Muscle of back (tissue), 11 donors: ENCODE data around the gene GNAT1. TPM values are rescaled to one million over a fixed set of nuclear protein-coding genes. Genes with fewer than 3 reads are reported as not detected.
"Not testable (repeated sequence)": the region's sequence is repeated elsewhere in the genome, so short reads cannot be mapped to it uniquely, and the experiment has no call there.

ENCODE experiments used
- DNase-seq, 3 donors: peaks; one replicate each; pipeline versions ENCODE4 v3.0.0 to v3.0.0-alpha.2; 2013
- polyA plus RNA-seq, 10 donors: library from polyadenylated mRNA; unstranded; fragments of 120-200 nt; gene quantifications; one replicate each; pipeline ENCODE4 v1.2.1, GENCODE V29; 2013; ENCODE audit not compliant: insufficient read length in 10 of 10

The GNAT1 gene
- polyA plus RNA-seq, 10 donors: 0.31 TPM; not detected in 9

DNA sequence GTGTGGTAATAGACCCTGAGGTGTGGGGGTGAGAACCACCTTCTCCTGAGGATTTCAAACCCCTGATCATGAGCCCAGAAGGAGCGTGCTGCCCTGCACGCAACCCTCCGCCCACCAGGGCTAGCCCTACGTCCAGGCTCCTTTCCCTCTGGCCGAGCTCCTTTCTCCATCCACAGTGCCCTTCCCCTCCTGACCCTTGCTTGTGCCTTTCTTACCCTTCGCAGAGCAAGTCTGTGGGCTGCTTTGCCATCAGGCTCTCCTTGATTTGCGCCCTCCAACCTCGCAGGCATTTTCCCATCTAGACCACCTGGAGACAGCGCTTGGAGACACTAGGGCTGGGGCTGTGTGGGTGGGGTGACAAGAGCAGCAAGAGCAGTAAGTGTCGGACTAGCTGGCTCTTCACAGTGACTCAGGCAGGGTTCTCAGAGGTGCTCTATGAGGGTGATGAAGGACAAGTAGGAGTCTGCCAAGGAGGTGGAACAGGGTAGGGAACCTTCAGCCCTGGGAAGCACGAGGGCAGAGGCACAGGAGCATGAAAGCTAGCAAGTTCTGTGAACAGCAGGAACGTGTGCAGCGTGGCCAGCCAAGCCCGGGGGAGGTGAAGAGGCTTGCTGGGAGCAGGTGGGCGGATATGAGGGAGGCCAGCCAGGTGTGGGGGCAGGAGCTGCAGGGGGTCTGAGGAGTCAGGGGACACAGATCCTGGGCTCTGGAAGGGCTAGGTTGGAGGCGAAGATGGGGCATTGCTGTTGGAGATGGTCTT lies 11.1 kb downstream of the GNAT1 start:
- no peak for DNase-seq

DNA sequence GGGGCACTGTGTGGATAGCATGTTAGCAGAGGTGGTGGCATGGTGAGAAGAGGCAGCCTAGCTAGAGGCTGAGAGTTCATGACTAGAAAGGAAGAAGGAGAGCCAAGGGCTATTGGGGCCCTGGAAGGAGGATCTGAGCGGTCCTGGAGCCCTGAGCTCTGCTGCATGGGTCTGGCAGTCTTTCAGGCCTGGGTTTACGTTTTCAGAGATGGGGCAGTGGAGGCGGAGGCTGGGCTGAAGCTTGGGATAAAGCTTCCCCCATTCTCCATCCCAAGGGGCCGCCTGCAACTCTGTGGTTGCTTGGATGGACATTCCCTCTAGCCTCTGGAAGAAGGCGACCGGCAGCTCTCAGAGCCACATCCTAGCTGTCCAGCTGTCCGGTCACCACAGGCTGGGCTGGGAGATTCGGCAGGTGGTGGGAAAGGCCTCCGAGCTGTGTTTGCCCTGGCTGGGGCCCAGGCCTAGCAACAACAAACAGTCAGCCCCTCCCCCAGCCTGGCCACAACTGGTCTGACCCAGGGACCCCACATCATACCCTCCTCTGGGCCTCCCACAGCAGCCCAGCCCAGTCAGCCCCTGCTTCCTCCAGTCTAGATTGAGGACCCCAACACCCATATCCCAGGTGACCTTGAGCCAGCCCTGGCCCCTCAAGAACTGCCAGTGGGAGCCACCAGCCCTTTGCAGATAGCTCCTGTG lies 11.9 kb downstream of the GNAT1 start:
- peak in 1 of 3 donors; percentile 41 for DNase-seq

DNA sequence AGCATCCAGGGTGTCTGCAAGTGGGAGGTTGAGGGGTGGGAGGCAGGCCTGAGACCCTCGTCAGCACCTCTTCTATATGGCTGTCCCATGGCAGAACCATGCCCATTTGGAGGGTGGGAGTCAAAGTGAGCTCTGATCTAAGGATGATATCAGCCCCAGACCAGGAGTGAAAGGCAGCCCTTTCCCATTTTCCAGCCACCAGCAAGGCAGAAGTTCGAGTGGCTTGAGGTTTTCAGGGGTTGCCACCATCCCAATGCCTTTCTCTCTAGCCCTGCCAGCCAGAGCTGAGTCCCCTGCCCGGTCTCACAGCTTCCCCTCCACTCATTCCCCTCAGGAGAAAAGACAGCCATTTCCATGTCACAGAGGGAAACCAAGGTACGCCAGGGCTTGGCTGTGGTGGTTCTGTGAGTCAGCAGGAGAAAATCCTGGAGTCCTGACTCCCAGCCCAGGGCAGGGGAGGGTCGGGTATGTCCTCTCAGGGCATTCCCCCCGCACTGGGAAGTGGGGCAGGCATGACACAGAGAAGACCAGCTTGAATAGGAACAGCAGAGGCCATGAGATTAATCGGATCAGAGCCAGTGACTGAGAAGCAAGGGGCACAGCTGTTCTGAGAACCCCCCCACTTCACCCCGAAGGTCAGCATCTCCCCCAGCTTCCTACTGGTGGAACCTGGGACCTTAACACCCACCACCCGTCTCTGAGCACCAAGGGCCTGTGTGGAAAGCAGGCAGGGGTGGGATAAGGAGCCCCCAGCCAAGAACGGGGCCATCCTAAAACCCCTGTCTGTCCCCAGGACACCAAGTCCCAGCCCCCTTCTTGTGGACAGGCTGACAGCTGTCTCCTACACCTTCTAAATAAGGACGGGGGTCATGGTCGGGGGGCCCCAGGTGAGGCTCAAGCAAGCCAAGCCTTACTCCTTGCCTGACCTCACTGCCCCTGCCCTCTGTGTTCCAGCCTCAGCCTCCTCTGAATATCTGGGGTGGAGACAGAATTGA lies 12.7 kb downstream of the GNAT1 start:
- DNase-seq: no peak

DNA sequence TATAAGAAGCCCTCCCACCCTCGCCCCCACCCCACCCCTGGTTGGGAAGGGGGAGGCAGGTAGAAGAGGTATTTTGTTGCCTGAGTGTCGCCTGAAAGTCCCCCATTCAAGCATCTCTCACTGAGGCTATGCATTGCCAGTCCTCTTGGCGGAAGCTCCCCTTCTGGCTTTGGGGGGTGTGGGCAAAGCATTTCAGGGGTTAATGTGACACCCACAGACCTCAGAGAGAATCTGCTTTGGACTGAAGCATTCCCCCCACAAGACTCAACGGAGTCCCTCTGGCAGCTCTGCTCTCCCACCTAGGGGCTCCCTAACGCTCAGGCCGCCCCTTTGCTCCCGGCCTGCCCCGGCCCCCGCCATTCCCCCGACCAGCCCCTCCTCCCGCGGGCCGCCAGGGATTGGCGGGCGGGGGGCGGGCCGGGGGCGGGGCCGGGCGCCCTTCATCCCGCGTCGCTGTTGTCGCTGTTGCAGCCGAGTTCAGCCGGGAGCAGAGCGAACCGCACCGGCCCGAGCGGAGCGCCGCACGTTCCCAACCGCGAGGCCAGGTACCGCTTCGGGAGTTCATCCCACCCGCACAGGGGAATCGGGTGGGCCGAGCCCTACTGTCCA lies 13.5 kb downstream of the GNAT1 start, which contains the start of gene SLC38A3:
Gene SLC38A3, plus strand, starts transcription at position 468 of the 609 bp plus-strand sequence. CDS start 8,929 bp downstream, outside the sequence.
- peak in 1 of 3 donors; percentile 58 for DNase-seq

DNA sequence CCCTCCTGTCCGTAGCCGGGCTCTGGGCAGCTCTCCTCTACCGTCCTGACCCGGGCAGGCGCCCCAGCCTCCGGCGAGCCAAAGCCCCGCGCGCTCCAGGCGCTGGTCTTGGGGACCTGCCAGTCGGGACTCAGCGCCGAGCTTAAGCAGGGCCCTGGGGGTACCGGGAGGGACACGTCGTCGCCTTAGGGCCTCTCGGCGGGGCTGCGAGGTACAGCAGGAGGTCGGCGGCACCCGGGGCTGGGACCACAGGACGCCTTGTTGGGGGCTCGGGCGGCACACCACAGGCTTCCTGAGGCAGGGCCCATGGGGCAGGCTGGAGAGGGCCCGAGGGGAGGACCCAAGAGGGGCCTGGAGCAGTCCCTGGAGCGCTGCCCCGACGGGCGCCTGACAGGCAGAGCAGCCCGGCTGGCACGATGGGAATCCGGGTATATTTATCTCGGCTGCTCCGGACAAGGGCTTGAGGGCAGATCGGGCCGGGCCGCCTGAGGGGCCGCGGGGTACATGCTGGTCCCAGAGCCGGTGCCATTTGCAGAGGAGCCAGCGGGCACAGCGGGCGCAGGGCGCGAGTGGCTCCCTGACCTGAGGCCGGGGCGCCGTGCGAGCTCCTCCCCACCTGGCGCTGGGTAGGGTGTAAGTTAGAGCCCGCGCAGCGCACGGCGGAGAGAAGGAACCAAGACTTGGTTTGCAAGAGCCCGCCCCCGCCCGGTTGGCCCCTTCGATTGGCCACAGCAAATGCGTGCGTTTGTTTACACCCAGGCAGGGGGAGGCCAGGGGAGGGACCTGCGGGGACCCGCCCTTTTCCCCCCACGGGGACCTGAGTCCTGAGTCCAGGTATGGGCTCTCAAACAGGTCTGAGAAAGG lies 14.2 kb downstream of the GNAT1 start:
- peak in 1 of 3 donors; percentile 42 for DNase-seq

DNA sequence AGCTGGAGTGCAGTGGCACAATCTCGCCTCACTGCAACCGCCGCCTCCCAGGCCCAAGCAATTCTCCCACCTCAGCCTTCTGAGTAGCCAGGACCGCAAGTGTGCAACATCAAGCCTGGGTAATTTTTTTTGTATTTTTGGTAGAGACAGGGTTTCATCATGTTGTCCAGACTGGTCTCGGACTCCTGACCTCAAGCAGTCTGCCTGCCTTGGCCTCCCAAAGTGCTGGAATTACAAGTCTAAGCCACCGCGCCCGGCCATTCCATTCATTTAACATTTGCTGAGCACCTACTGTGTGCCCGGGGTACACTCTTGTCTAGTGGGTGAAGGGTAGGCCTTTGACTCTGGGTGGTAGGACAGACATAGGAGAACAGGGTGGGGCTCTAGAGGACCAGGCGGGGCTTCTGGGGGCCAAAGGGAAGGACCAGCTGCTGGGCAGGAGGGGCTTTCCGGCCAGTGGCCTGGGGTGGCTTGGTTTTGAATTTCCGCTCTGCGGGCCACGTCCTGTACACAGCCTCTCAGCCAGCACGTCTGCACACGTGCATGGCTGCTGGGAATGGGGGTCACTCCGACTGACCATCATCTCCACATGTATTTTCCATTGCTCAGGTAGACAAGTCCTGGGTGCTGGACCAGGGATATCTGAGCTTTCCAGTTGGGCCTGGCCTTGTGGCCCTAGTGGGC lies 16.1 kb downstream of the GNAT1 start:
- DNase-seq: no peak

DNA sequence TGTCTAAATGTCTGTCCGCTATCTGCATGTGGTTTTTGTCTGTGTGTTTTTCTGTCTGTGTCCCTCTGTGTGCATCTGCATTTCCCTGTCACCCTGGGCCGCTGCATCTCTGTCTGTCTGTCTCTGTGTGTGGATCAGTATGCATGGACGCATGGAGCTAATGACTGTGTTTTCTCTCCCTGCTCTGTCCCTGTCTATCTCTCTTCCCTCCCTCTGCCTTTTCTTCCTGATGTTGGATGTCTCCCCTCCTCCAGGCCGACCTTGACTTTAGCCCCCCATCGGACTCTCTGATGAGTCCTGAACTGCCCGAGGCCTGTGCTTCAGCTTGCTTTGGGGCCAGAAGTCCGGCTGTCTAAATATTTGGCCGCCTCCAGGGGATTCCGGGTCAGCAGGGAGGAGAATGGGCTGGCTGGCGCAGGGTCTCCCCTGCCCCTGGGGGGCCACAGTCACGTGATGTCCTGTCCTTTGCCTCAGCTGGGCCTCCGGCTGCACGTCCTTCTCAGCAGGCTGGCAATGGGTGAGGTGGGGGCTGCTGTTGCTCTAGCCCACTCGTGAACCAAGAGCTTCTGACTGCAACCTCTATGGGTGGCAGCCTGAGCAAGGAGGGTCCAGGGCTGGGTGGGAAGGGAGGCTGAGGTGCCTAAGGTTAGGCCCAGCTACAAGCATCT lies 17.4 kb downstream of the GNAT1 start:
- DNase-seq: no peak

DNA sequence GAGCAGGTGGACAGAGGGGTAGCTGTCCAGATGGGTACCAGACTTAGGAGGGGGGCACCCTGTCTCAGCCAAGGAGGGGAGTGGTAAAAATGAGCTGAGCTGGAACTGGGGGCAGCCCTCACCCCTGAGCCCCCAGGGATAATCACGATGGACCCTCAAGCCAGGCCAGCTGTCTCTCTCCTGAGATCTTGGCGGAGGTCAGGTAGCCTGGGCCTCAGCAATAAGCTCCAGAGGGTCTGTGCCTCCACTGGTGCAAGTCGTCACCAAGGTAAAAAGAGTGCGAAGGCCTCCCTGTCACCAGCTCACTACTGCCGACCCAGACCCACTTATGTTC lies 18.7 kb downstream of the GNAT1 start:
- no peak for DNase-seq

DNA sequence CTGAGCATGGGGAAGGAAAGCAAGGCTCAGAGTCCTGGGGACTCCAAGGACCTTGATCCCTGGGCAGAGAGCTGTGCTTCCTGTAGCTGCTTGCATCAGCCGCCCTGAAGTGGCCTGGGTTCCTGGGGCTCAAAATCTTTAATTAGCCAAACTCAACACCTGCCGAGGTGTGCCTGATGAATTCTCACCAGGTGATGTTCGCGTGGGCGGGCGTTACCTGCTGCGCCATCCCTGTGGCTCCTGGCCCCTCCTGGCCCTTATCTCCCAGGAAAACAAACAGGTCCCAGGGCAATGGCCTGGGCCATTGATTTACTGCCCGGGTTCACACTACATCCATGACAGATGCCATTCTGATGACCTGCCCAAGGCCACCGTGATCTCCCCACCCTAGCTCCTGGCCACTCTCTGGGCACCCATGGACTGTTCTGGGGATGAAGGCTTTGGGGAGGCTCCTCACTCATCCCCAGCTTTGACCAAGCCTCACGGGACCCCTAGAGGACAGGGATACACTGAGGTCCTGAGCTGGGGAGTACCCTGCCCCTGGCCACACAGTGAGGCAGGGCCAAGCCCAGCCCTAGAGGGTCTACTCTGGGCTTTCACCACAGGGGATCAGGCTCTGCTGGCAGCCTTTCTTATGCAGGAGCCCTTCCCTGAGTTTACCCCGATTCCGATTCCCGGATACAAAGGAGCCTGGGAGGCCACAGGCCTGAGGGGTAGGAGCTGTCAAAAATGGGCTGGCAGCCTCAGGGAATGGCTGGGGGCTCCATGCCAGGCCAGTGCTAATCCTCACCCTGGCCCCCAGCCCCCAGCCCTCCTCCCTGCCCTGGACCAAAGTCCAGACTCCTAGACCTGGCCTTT lies 19.3 kb downstream of the GNAT1 start:
- DNase-seq: no peak

DNA sequence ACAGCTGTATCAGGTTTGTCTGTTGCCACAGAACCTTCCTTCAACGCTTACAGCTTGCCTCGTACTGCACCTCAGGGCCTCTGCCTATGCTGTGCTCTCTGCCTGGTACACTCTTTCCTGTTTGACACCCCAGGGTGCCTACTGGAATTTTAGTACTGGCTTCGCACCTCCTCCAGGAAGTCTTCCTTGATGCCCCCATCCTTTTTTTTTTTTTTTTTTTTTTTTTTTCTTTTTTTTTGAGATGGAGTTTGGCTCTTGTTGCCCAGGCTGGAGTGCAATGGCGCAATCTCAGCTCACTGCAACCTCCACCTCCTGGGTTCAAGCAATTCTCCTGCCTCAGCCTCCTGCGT lies 19.9 kb downstream of the GNAT1 start:
- DNase-seq: not testable (repeated sequence)

DNA sequence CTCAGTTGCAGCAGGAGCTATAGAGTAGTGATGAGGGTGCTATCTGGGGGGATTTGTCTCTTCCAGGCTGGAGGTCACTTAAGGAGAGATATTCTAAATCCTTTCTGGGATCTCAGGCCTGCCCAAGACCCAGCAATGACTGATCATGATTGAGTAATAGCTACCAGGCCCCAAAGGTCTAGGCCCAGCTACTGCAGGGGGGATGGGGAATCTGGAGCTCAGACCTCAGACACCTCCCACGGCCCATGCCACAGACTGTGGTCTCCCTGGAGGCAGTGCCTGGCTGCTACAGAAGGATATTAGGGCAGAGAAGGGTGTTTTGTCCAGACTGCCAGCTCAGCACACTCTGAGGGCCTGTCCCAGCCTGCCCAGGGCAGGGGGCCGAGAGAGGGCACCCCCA lies 20.5 kb downstream of the GNAT1 start:
- no peak for DNase-seq

DNA sequence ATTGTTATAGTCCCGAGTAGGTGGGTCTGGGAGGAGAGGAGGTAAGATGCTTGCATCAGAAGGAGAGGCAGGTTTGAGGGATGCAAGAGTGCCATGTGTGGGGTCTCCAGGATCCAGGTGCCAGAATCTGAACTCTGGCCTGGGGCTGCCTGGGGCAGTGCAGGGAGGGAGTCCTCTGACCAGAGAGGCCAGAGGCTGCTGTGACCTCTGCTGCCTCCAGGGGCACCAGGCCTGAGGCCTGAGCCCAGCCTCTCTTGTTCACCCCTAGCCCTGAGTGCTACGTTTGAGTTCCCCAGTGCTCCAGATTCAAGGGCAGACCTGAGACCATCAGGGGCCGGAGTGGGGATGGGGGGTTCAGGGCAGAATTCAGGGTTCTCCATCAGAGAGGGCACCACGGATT lies 21.1 kb downstream of the GNAT1 start:
- DNase-seq: no peak

DNA sequence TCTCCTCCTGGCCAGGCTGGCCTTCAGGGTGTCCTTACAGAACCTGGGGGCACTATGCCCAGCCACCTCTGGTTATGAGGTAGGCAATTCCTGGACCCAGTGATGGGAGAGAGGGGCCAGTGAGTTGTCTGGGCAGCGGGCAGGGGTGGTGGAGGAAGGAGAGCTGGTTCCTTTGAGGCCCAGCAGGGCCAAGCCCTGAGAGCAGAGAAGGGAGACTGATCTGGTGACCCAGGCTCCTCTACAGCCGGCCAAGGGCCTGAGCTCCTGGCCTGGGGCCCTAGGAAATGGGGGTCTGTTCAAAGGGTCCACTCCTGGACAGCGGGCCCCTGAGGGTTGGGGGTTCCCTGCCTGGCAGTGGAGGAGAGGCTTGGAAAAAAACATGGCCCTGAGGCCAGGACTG lies 21.6 kb downstream of the GNAT1 start:
- no peak for DNase-seq

DNA sequence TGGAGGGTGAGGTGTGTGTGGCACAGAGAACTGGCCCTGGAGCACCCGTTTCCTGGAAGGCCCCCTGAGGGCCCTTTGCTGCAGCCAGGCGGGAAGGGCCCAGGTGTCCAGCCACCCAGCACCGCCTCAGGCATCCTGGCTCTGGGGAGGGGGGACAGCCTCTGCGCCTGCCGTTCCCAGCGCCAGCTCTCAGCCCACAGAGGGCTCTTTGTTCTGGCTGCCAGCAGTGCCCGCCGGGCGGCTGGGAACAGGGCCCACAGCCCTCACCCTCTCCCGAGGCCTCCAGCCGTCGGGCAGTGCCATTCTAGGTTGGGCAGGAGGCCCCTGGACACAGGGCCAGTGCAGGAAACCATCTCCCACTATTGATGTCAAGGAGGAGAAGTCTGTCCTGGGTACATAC lies 22.0 kb downstream of the GNAT1 start:
- DNase-seq: no peak

DNA sequence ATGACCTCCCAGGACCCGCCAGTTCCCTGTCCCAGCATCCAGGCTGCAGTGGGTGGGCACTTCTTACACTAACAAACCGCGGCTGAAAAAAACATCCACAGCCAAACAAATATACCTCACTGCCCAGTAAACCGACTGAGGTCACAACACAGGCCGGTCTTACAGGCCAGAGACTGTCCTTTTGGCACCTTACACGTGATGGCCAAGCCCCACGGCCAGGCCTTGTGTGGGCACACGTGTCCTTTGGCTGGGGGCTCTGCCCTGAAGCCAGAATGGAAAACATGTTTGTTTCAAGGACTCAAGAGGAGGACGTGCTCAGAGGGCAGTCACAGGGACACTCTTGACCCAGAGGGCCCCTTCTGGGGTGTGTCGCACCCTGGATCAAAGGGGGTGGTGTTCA lies 23.4 kb downstream of the GNAT1 start:
- no peak for DNase-seq

DNA sequence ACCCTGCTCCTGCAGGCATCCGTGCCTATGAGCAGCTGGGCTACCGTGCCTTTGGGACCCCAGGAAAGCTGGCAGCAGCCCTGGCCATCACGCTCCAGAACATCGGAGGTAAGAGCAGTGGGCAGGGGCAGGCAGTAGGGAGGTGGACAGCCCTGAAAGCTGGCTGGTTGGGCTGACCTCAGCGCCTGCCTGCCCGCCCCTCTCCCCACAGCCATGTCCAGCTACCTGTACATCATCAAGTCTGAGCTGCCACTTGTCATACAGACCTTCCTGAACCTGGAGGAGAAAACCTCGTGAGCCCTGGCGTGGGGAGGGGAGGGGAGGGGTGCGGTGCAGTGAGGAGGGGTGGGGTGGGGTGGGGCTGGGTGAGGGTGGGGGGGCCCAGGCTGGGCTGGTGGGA lies 24.1 kb downstream of the GNAT1 start:
- DNase-seq: no peak

DNA sequence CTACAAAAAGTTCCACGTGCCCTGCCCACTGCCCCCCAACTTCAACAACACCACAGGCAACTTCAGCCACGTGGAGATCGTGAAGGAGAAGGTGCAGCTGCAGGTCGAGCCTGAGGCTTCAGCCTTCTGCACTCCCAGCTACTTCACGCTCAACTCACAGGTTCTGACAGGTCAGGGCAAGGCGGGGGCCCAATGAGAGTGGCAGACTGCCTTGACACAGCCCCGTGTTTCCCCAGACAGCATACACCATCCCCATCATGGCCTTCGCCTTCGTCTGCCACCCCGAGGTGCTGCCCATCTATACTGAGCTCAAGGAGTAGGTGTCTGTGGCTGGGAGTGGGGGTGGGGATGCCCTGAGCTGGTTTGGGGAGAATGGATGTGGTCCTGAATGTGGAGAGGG lies 26.3 kb downstream of the GNAT1 start:
- no peak for DNase-seq

DNA sequence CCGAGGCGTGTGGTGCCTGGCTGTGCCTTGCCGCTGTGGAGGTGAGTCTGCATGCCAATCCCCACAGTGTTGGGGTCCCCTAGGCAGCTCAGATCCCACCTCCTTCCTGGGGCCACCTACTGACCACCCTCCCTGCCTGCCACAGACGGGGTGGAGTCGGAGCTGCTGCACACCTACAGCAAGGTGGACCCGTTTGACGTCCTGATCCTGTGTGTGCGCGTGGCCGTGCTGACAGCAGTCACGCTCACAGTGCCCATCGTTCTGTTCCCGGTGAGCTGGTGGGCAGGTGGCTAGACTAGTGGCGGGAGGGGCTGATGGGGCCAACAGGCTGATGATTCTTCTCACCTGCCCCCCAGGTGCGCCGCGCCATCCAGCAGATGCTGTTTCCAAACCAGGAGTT lies 27.0 kb downstream of the GNAT1 start:
- DNase-seq: no peak

DNA sequence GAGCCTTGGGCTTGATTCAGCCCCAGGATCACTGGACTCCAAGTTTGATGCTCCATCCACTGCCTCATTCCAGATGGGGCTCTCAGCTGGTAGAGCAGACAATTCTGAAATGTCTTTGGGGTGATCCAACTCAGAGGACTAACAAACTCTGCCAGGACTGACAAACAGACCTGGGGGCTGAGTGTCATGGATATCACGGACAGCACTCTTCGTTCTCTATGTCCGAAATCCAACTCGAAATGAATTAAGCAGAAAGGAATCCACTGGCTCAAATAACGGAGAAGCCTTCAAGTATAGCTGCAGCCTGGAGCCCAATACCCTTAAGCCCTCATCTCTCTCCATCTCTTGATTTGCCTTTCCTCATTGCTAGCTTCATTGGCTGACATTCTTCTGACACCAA lies 27.9 kb downstream of the GNAT1 start:
- DNase-seq: no peak
